ENCODE results near the gene CENPC.
"Not testable (repeated sequence)": the region's sequence is repeated elsewhere in the genome, so short reads cannot be mapped to it uniquely, and the experiment has no call there.

CENPC gene

DNA sequence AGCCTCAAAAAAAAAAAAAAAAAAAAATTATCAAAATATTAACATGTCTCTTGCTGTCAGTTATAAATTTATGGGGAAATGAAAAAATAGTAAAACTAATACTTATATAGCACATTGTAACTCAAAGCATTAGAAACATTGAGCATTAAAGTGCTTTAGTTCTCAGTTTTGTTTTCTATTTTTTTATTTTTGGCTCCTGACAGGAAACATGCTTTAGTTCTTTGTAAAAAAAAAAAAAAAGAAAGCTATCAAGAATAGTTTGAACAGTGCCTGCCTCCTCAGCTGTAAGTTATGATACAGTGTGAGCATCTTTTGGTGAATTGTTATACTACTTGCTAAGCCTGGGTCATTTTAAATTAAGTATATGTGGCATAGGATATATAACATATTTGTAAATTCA lies 5.1 kb upstream of the CENPC start:
- DNase-seq (ENCODE audit: low read depth): no peak

DNA sequence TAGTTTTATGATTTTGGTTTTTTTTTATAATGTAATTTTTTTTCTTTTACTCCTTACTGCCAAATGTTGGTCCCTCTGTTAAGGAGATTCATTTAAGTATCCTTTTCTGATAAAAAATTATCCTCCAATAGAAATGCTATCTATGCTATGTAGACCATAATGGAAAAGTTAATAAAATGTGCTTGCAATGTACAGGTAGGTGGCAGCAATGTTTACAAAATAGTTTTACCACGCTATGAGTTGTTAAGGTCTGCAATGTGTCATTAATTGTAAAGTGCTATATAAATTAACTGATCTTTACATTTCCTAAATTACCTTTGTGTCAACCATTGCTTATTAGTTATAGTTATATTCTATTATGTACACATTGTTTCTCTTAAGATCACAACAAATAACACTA lies 3.8 kb upstream of the CENPC start:
- no peak for DNase-seq (ENCODE audit: low read depth)

DNA sequence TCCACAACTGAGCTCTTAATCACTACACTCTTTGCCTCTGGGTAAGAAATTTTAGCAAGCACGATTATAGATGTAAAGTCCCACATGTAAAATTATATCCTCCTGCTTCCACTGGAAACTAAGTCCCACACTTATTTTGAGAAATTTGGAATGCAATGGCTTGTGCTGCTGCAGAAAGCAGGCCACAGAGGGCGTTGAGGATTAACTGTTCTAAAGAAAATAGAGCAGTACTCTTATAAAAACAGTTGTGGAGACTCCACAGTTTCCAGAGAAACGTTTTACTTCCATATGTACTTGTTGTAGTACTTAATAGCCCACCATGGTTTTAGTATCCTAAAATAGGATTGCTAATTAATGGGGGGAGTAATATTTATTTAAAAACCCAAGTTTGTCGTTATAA lies 1.7 kb upstream of the CENPC start:
- no peak for DNase-seq (ENCODE audit: low read depth)

DNA sequence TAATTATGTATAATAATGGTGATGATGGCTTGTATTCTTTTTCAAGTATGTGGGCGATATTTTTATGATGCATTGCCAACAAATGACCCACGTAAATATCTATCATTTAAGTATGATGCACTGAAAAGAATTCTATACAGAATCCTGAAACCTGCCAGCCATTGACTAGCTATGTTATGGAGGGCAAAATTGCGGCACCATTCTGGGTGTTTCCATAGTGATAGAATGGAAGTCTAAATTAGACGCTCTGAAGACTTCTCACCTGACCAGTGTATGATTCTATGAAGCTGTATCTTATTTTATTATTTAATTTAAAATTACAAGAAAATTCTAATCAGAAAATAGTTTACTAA lies 677 bp upstream of the CENPC start:
- DNase-seq (ENCODE audit: low read depth): no peak

DNA sequence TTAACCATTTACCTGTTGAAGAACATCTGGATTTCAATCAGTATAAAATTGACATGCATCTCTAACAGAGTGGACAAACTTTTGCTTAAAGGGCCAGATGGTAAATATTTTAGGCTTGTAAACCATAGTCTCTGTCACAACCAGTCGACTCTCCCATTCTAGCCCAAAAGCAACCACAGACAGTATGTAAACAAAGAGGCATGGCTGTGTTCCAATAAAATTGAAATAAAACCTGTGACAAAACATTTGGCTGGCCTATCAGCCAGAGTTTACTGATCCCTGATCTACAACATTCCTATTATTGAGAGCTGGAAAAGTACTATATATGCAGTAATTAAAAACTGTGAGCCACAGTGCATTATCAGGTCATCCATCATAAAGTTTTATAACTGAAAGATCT lies 3.2 kb downstream of the CENPC start:
- no peak for DNase-seq (ENCODE audit: low read depth)

DNA sequence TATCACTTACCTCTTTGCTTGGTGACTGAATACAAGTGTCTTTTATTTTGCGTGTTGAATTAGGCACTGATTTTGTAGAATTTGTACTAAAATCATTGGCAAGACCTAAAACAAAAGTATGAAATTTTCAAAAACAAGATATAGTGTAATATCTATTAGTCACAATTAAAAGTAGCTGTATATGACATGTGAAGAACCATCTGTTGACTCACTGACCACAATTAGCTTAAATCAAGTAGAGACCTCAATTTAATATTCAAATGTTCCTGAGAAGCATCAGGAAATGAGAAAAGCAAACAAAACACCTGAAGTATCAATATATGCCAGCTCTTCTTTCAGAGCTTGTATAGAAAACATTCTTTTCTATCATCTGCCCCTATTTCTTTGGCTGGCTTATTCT lies 5.5 kb downstream of the CENPC start:
- no peak for DNase-seq (ENCODE audit: low read depth)

DNA sequence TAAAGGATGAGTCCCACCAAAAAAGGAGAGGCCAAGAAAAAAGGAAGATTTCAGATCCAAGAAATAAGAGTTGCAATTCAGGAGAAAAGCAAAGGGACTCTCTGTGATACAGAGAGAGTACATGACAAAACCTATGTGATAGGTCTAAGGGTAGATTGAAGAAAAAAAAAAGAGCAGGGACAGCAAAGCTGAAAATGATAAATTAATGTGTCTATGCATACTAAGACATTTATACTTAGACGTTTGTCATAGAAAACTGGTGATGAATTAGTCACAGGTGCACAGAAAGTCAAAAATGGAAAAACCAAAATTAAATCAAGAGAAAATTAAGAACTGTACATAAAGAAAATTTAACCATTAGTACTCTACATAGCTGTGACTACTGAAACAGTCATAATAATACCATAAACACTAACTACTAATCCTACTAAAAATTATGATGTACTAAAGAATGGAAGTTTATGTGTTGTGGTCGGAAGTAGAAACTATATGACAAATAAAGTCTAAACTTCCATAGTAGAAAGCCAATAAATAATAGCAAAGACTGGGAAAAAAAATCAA lies 9.9 kb downstream of the CENPC start:
- no peak for DNase-seq (ENCODE audit: low read depth)

DNA sequence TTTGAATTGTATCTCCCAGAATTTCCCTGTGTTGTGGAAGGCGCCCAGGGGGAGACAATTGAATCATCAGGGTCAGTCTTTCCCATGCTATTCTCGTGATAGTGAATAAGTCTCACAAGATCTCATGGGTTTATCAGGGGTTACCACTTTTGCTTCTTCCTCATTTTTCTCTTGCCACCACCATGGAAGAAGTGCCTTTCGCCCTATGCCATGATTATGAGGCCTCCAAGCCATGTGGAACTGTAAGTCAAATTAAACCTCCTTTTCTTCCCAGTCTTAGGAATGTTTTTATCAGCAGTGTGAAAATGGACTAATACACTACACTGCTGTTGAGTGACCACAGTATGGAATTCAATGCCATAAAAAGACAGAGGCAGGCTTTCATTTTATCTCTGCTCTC lies 12.2 kb downstream of the CENPC start:
- no peak for DNase-seq (ENCODE audit: low read depth)

DNA sequence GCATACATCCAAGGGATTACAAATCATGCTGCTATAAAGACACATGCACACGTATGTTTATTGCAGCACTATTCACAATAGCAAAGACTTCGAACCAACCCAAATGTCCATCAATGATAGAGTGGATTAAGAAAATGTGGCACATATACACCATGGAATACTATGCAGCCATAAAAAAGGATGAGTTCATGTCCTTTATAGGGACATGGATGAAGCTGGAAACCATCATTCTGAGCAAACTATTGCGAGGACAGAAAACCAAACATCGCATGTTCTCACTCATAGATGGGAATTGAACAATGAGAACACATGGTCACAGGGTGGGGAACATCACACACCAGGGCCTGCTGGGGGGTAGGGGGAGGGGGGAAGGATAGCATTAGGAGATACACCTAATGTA lies 12.9 kb downstream of the CENPC start:
- DNase-seq (ENCODE audit: low read depth): not testable (repeated sequence)

DNA sequence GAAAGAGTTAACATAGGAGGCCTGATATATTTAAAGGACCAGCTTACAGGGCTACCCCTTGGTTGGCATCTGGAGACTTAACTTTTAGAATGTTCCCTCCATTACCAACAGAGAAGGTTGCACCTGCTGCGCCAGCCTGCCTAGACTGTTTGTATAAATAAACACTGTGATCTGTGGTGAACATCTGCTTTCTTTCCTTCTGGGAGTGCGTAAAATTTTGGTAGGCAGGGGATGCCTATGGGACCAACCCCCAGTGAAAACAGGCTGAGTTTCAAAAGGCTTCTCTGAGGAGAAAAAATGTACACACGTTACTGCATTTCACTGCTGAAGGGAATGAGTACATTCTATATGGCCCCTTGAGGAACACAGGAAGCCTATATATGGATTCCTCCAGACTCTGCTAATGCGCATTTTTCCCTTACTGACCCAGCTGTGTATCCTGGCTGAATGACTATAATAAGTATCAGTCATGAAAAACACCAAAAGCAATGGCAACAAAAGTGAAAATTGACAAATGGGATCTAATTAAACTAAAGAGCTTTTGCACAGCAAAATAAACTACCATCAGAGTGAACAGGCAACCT lies 13.8 kb downstream of the CENPC start:
- no peak for DNase-seq (ENCODE audit: low read depth)

DNA sequence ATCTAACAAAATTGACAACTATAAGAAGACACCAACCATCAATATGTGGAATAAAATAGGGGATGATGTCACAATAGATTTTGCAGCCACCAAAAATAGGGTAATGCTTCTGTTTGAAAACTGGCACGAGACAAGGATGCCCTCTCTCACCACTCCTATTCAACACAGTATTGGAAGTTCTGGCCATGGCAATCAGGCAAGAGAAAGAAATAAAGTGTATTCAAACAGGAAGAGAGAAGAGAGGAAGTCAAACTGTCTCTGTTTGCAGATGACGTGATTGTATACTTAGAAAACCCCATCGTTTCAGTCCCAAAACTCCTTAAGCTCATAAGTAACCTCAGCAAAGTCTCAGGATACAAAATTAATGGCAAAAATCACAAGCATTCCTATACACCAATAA lies 21.2 kb downstream of the CENPC start:
- DNase-seq (ENCODE audit: low read depth): not testable (repeated sequence)

DNA sequence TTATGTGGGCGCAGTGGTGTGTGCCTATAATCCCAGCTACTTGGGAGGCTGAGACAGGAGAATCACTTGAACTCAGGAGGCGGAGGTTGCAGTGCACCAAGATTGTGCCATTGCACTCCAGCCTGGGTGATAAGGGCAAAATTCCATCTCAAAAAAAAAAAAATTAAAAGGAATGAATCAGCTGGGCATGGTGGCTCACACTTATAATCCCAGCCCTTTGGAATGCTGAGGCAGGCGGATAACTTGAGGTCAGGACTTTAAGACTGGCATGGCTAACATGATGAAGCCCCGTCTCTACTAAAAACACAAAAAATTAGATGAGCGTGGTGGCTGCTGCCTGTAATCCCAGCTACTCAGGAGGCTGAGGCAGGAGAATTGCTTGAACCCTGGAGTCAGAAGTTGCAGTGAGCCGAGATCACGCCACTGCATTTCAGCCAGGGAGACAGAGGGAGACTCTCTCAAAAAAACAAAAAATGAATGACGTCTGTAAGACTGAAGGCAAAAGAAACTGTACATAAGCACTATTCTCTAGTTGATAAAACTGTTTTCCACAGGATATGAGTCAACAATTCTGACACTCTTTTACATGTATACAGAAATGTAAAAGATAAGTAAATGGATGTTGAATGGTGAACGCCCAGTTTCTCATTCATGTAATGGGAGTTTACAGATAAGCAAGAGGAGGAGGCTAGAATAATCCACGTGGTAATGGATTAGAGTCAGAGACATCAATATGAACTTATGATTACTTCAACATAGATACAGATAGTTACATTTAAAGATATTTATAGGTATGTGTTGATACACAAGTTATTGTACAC lies 22.2 kb downstream of the CENPC start:
- DNase-seq (ENCODE audit: low read depth): no peak

DNA sequence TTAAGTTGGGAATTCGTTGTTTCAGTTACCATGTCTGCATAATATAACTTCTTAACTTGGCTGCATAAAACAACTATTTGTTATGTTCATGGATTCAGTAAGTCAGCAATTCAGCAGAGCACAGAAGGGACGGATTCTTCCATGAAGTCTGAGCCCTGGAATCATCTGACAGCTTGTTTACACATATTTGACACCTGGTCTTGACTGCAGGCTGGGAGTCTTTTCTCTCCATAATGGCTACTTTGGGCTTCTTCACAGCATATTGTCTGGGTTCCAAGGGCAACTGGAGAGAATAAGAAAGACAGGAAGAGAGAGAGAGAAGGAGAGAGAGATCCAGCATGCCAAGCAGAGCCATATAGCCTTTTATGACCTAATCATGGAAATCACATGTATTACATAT lies 23.1 kb downstream of the CENPC start:
- no peak for DNase-seq (ENCODE audit: low read depth)

DNA sequence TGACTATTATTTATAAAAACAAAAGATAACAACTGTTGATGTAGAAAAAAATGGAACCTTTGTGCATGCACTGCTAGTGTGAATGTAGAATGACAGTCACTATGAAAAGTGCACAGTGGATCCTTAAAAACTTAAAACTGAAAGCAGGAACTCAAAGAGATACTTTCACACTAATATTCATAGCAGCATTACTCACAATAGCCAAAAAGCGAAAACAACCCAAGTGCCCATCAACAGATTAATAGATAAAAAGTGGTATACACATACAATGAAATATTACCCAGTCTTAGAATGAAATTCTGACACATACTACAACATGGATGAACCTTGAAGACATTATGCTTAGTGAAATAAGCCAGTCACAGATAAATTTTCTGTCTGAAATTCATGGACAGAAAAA lies 23.8 kb downstream of the CENPC start:
- no peak for DNase-seq (ENCODE audit: low read depth)

DNA sequence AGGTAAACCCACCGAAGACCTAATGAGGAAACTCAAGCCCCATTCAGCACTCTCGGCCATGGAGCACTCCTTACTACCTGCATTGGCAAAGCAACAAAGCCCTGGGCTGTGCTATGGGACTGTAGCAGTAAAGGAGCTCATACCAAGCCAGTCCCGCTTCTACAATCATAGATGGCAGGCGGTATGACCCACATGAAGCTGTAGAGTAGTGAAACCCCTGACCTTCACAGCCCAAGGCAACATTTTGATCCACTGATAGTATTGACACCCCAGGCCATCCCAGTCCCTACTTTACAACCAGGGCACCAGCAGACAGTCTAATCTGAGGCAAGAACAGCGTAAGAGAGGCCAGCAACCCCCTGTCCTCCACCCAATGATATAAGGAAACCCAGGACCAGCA lies 25.2 kb downstream of the CENPC start:
- no peak for DNase-seq (ENCODE audit: low read depth)

DNA sequence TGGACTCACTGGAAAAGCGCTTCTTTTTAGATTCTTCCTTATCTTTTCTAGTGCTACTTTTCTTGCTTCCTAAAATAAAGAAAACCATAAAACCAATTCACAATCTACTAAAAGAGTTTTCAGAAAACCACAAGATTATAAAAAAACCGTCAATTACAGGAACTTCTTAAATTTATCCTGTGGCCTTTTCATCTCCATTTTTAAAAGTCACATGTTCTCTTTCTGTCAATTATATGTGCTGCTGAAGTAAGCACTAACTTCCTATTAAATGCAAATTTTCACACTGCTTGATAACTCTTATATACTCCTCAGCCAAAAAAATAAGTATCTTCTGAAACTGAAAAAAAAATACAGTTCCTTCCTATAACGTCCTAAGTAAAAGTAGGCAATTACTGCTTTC lies 32.8 kb downstream of the CENPC start:
- DNase-seq (ENCODE audit: low read depth): no peak

DNA sequence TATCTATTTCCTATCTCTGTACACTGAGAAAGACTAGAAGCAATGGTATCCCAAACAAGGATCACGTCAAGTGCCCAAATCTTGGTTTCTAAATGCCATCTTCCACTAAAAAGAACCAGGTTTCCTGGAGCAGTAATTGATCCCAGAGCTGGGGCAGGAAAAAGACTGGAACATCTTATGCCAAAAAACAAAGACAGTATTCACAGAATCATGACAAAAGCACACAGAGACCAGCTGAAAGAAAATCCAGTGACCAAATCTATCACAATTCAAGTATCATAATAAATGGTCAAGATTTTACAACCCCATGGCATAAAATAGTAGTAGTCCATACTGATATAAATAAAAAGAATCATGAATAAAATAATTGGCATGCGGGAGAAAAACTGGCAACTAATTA lies 44.9 kb downstream of the CENPC start:
- DNase-seq (ENCODE audit: low read depth): no peak

DNA sequence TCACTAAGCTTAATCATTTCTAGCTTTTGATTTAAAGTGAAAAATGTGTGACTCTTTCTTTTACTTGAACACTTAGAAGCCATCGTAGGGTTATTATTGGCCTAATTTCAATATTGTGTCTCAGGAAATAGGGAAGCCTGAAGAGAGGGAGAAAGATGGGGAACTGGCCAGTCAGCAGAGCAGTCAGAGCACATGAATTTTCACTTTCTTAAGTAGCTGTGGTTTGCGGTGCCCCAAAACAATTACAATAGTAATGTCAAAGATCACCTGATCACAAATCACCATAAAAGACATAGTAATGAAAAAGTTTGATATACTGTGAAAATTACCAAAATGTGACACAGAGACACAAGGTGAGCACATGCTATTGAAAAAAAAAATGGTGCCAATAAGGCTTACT lies 45.5 kb downstream of the CENPC start:
- no peak for DNase-seq (ENCODE audit: low read depth)

DNA sequence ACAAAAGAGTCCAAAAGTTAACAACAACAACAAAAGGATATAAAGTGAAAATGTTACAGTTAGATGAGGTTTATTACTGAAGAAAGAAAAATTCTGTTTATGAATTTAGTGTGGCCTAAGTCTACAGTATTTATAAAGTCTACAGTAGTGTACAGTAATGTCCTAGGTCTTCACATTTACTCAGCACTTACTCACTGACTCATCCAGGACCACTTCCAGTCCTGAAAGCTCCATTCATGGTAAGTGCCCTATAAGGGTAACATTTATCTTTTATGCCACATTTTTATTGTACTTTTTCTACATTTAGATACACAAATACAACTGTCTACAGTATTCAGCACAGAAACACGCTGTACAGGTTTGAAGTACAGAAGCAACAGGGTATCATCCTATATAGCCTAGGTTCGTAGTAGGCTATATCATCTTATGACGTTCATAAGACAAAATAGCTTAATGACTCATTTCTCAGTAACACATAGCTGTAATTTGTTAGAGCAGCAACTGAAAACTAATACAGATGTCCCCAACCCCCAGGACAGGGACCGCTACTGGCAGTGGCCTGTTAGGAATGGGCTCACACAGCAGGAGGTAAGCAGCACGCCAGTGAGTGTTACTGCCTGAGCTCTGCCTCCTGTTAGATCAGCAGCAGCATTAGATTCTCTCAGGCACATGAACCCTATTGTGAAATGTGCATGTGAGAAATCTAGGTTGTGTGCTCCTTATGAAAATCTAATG lies 61.3 kb downstream of the CENPC start:
- DNase-seq (ENCODE audit: low read depth): no peak

DNA sequence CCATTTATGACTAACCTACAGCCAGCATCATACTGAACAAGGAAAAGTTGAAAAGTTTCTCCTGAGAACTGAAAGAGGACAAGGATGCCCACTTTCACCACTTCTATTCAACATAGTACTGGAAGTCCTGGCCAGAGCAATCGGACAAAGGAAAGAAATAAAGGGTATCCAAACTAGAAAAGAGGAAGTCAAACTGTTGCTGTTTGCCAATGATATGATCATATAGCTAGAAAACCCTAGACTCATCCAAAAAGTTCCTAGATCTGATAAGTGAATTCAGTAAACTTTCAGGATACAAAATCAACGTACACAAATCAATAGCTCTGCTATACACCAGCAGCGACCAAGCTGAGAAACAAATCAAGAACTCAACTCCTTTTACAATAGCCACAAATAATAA lies 64.5 kb downstream of the CENPC start:
- no peak for DNase-seq (ENCODE audit: low read depth)

DNA sequence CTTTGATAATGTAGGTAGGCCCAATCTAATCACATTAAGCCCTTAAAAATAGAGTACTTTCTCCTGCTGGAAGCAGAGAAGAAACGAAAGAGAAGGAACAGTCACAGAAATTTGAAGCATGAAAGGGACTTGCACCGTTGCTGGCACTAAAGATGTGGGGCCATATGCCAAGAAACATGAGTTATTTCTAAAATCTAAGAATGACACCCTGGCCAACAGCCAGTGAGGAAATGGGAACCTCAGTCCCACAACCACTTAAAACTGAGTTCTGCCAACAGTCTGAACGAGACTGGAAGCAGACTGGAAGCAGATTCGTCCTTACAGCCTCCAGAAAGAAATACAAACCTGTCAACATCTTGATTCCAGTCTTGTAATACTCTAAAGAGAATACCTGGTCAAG lies 70.1 kb downstream of the CENPC start:
- no peak for DNase-seq (ENCODE audit: low read depth)

DNA sequence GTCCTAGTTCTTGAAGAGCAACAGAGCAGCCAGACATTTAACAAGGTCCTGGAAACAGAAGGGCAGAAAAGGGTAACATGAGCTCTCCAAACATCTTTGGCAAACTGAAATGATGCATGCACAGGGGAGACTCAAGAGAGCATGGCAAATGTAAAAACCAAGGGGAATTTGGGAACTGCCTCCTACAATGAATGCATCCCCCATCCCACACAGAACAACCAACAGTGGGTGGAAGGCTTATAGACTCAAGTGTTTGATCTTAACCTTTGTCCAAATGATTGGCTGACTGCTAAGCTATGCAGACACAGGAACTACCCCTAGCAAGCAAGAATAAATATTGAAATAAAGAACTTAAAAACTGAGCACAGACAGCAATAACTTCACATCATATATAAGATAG lies 74.4 kb downstream of the CENPC start:
- no peak for DNase-seq (ENCODE audit: low read depth)

DNA sequence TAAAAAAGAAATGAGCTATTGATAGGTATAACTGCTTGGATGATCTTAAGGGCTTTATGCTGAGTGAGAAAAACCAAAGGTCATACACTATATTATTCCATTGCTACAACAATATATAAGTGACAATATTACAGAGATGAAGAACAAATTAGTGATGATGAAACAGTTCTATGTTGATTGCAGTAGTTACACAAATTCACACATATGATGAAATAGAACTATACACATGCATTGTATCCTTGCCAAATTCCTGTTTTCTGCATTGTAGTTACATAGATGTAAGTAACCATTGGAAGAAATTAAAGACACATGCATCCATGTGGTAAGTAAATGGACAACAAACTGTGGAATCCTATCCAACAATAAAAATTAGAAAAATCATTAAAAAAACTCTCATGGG lies 76.5 kb downstream of the CENPC start:
- DNase-seq (ENCODE audit: low read depth): no peak

Data from activated T-helper 1 cell treated with Interleukin-2 at 50 U/mL for 16 hours (primary cell).